GM23338 (cell line): ENCODE measurements around the gene FAM219A. TPM values are rescaled to one million over a fixed set of nuclear protein-coding genes. Genes with fewer than 3 reads are reported as not detected.

Experiments used
- ATAC-seq: fragments of 200-7000 bp; cut with Tn5 transposase; 3 replicates; pipeline ENCODE4 v1.9.1; 2020
- DNase-seq: peaks from one replicate; pipeline ENCODE4 v3.0.0-alpha.2; 2015; ENCODE audit warnings: low spot score
- H2AFZ ChIP-seq: fragments of 200-600 bp; sonication (generic); 2 replicates; pipeline ENCODE4 v1.8.0; 2016; ENCODE audit warnings: antibody characterized with exemption, mild to moderate bottlenecking, moderate library complexity
- H3F3A ChIP-seq: fragments of 200-600 bp; sonication (generic); replicated peaks from 2 replicates; pipeline ENCODE4 v1.8.0; 2017; ENCODE audit warnings: antibody characterized with exemption, mixed run types, low read depth
- H3K27ac ChIP-seq: fragments of 200-600 bp; sonication (generic); 2 replicates; pipeline ENCODE4 v1.6.1; 2016; ENCODE audit warnings: low read depth
- H3K27me3 ChIP-seq: fragments of 200-600 bp; sonication (generic); 2 replicates; pipeline ENCODE4 v1.8.0; 2016; ENCODE audit warnings: mild to moderate bottlenecking, mixed run types, moderate library complexity; ENCODE audit not compliant: insufficient read depth
- H3K36me3 ChIP-seq: fragments of 200-600 bp; sonication (generic); 2 replicates; pipeline ENCODE4 v1.8.0; 2016; ENCODE audit warnings: mild to moderate bottlenecking; ENCODE audit not compliant: insufficient read depth
- H3K4me1 ChIP-seq: fragments of 200-600 bp; sonication (generic); 2 replicates; pipeline ENCODE4 v1.8.0; 2016; ENCODE audit warnings: mild to moderate bottlenecking, moderate library complexity; ENCODE audit not compliant: insufficient read depth
- H3K4me2 ChIP-seq: fragments of 200-600 bp; sonication (generic); 2 replicates; pipeline ENCODE4 v1.7.1; 2017; ENCODE audit warnings: mixed run types
- H3K4me3 ChIP-seq: fragments of 200-600 bp; sonication (generic); 2 replicates; pipeline ENCODE4 v1.6.1; 2016; ENCODE audit warnings: mixed run types
- H3K79me2 ChIP-seq: fragments of 200-600 bp; sonication (generic); replicated peaks from 2 replicates; pipeline ENCODE4 v1.8.0; 2017; ENCODE audit warnings: mild to moderate bottlenecking; ENCODE audit not compliant: insufficient read depth
- H3K9me2 ChIP-seq: fragments of 200-600 bp; sonication (generic); 2 replicates; pipeline ENCODE4 v1.8.0; 2017; ENCODE audit not compliant: insufficient read depth
- H4K20me1 ChIP-seq: fragments of 200-600 bp; sonication (generic); replicated peaks from 2 replicates; pipeline ENCODE4 v1.8.0; 2017; ENCODE audit warnings: mild to moderate bottlenecking; ENCODE audit not compliant: insufficient read depth
- H3K27ac Mint-ChIP-seq: 2 replicates; pipeline ENCODE4 v1.8.0; 2020; ENCODE audit warnings: inconsistent platforms, mild to moderate bottlenecking, moderate library complexity, mixed read lengths
- H3K27me3 Mint-ChIP-seq: 3 replicates; pipeline ENCODE4 v1.8.0; 2022; ENCODE audit warnings: low read depth, mild to moderate bottlenecking, moderate library complexity, mixed read lengths, inconsistent platforms; ENCODE audit not compliant: insufficient read depth, poor library complexity
- H3K36me3 Mint-ChIP-seq: 3 replicates; pipeline ENCODE4 v1.8.0; 2021; ENCODE audit warnings: low read depth, mild to moderate bottlenecking, inconsistent platforms, moderate library complexity, mixed read lengths
- H3K4me1 Mint-ChIP-seq: 3 replicates; pipeline ENCODE4 v1.8.0; 2020; ENCODE audit warnings: mild to moderate bottlenecking, inconsistent platforms, mixed read lengths
- H3K4me3 Mint-ChIP-seq: 3 replicates; pipeline ENCODE4 v1.8.0; 2021; ENCODE audit warnings: moderate library complexity, mild to moderate bottlenecking, inconsistent platforms, mixed read lengths
- H3K9me3 Mint-ChIP-seq: 3 replicates; pipeline ENCODE4 v1.8.0; 2020; ENCODE audit warnings: moderate library complexity, mild to moderate bottlenecking, inconsistent platforms, mixed read lengths
- CREB1 ChIP-seq: fragments of 250-450 bp; sonication (Bioruptor Pico); IDR thresholded peaks from 2 replicates; pipeline ENCODE4 v1.5.0; 2020; ENCODE audit warnings: low read depth, mild to moderate bottlenecking, moderate library complexity
- EZH2 ChIP-seq: fragments of 200-600 bp; sonication (generic); IDR thresholded peaks from one replicate; pipeline ENCODE4 v1.8.0; 2017; ENCODE audit warnings: antibody characterized with exemption, mild to moderate bottlenecking, low read depth; ENCODE audit not compliant: unreplicated experiment
- EZH2phosphoT487 ChIP-seq: fragments of 200-600 bp; sonication (generic); IDR thresholded peaks from one replicate; pipeline ENCODE4 v1.8.1; 2018; ENCODE audit warnings: antibody characterized with exemption; ENCODE audit not compliant: unreplicated experiment
- JUNB ChIP-seq: IDR thresholded peaks from one replicate; pipeline ENCODE4 v1.6.1; 2016; ENCODE audit warnings: antibody characterized with exemption; ENCODE audit not compliant: unreplicated experiment
- NANOG ChIP-seq: IDR thresholded peaks from 2 replicates; pipeline ENCODE4 v1.6.1; 2016; ENCODE audit warnings: antibody characterized with exemption, borderline replicate concordance
- POLR2AphosphoS5 ChIP-seq: IDR thresholded peaks from 2 replicates; pipeline ENCODE4 v1.6.1; 2016; ENCODE audit warnings: antibody characterized with exemption, low read depth
- STAT1 ChIP-seq: IDR thresholded peaks from one replicate; pipeline ENCODE4 v1.6.1; 2016; ENCODE audit warnings: antibody characterized with exemption; ENCODE audit not compliant: unreplicated experiment
- ZNF114 ChIP-seq: fragments of 250-450 bp; sonication (Bioruptor Pico); IDR thresholded peaks from 2 replicates; pipeline ENCODE4 v1.5.0; 2020; ENCODE audit warnings: mild to moderate bottlenecking, moderate library complexity
- ZNF331 ChIP-seq: fragments of 250-450 bp; sonication (Bioruptor Pico); IDR thresholded peaks from 2 replicates; pipeline ENCODE4 v1.5.0; 2020; ENCODE audit warnings: low read depth, mild to moderate bottlenecking, moderate library complexity
- polyA plus RNA-seq: library from polyadenylated mRNA; unstranded; fragments of >200 nt; fragmentation: Nextera tagmentation; extraction: Ambion mirVana; gene quantifications from 2 replicates; pipeline ENCODE4 v1.2.1, GENCODE V29; 2016
- total RNA-seq: library from RNA; depleted of rRNA; stranded (reverse); fragments of >200 nt; shearing (Covaris generic); gene quantifications from 2 replicates; pipeline ENCODE4 v1.2.3, GENCODE V29; 2014
- TF ChIP-seq, protein P1 (sequence below): IDR thresholded peaks from 2 replicates; pipeline ENCODE4 v1.6.1; 2016; ENCODE audit warnings: antibody characterized with exemption
- TF ChIP-seq, protein P2 (sequence below): IDR thresholded peaks from one replicate; pipeline ENCODE4 v1.6.1; 2018; ENCODE audit warnings: antibody characterized with exemption; ENCODE audit not compliant: unreplicated experiment
- TF ChIP-seq, protein P3 (sequence below): fragments of 250-450 bp; sonication (Bioruptor Pico); IDR thresholded peaks from 2 replicates; pipeline ENCODE4 v1.5.0; 2020; ENCODE audit warnings: mild to moderate bottlenecking, moderate library complexity
- TF ChIP-seq, protein P4 (sequence below), 2 experiments: fragments of 200-600 bp in 1 of 2; sonication (generic) in 1 of 2; conservative IDR thresholded peaks; 2 replicates each; pipeline versions ENCODE4 v1.5.1 to v1.6.1; 2016 to 2017; ENCODE audit warnings: antibody characterized with exemption in 2 of 2, low read depth in 2 of 2, mild to moderate bottlenecking in 2 of 2, moderate library complexity in 1 of 2

Gene FAM219A
- total and polyA plus RNA-seq, 2 experiments from 2014 or later, result 3.8 to 7.2 TPM

DNA sequence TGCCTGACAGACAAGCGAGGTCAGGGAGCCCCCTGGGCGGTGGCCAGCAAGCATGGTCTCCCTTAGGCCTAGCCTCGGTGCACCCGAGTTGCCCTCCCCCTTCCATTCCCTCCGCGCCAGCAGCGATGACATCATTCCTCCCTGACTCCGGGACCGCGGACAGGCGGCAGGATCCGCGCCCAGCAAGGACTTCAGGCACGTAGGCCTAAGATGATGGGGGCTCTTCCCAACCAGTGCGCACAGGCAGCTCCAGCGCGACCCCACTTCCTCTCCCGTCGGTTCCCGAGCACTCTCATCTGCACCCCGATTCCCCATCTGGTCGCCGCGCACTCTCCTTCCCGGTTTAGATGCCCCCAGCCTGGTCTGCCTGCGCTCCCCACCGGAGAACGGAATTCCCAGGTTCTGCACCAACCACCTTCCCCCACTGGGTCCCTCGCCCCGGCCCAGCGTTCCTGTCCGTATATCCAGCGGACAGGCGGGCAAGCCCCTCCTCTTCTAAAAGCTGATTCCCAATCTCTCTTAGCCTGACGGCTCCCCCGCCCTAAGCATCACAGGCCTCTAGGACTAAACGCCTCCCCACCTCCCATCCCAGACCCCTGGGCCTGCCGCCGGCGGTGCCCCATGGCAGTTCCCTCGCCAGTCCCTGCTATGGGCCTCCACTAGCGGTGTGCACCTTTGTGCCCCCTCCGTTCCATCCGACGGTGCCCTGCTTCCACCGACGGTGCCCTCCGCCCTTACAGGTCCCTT is 931 bp downstream of the FAM219A start:
- Mint-ChIP-seq H3K4me1 (peaks cover 27% of the 10 kb centered on the region), H3K27ac (no peak overlapping the region), H3K4me3 (peak overlapping the region; percentile 92), H3K27me3 (peaks cover 28% of the 10 kb centered on the region), H3K9me3 (no peaks in the 10 kb centered on the region), H3K36me3 (no peaks in the 10 kb centered on the region)
- Histone ChIP-seq H2AFZ (peak overlapping the region; percentile 94), H3K79me2 (peaks cover 14% of the 10 kb centered on the region; the same call in 1 of the 2 replicates), H3K27ac (no peak overlapping the region), H3K36me3 (no peaks in the 10 kb centered on the region), H3F3A (0 out of 2 replicates have a peak, but pooled peaks cover 5% of the 10 kb centered on the region), H3K4me3 (peak overlapping the region; percentile 88), H3K27me3 (peaks cover 21% of the 10 kb centered on the region), H3K4me1 (peaks cover 7% of the 10 kb centered on the region), H3K9me2 (no peaks in the 10 kb centered on the region; the same call in 1 of the 2 replicates), H4K20me1 (peaks cover 2% of the 10 kb centered on the region; the same call in 1 of the 2 replicates), H3K4me2 (peak overlapping the region; percentile 96)
- TF ChIP-seq STAT1, result no peak
- TF ChIP-seq, protein P1, sequence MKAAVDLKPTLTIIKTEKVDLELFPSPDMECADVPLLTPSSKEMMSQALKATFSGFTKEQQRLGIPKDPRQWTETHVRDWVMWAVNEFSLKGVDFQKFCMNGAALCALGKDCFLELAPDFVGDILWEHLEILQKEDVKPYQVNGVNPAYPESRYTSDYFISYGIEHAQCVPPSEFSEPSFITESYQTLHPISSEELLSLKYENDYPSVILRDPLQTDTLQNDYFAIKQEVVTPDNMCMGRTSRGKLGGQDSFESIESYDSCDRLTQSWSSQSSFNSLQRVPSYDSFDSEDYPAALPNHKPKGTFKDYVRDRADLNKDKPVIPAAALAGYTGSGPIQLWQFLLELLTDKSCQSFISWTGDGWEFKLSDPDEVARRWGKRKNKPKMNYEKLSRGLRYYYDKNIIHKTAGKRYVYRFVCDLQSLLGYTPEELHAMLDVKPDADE, result no peak
- TF ChIP-seq ZNF114 (CRISPR knock-in tag), result no peak
- no peak for TF ChIP-seq JUNB
- TF ChIP-seq, protein P2, sequence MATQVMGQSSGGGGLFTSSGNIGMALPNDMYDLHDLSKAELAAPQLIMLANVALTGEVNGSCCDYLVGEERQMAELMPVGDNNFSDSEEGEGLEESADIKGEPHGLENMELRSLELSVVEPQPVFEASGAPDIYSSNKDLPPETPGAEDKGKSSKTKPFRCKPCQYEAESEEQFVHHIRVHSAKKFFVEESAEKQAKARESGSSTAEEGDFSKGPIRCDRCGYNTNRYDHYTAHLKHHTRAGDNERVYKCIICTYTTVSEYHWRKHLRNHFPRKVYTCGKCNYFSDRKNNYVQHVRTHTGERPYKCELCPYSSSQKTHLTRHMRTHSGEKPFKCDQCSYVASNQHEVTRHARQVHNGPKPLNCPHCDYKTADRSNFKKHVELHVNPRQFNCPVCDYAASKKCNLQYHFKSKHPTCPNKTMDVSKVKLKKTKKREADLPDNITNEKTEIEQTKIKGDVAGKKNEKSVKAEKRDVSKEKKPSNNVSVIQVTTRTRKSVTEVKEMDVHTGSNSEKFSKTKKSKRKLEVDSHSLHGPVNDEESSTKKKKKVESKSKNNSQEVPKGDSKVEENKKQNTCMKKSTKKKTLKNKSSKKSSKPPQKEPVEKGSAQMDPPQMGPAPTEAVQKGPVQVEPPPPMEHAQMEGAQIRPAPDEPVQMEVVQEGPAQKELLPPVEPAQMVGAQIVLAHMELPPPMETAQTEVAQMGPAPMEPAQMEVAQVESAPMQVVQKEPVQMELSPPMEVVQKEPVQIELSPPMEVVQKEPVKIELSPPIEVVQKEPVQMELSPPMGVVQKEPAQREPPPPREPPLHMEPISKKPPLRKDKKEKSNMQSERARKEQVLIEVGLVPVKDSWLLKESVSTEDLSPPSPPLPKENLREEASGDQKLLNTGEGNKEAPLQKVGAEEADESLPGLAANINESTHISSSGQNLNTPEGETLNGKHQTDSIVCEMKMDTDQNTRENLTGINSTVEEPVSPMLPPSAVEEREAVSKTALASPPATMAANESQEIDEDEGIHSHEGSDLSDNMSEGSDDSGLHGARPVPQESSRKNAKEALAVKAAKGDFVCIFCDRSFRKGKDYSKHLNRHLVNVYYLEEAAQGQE, result no peak
- TF ChIP-seq, protein P3, sequence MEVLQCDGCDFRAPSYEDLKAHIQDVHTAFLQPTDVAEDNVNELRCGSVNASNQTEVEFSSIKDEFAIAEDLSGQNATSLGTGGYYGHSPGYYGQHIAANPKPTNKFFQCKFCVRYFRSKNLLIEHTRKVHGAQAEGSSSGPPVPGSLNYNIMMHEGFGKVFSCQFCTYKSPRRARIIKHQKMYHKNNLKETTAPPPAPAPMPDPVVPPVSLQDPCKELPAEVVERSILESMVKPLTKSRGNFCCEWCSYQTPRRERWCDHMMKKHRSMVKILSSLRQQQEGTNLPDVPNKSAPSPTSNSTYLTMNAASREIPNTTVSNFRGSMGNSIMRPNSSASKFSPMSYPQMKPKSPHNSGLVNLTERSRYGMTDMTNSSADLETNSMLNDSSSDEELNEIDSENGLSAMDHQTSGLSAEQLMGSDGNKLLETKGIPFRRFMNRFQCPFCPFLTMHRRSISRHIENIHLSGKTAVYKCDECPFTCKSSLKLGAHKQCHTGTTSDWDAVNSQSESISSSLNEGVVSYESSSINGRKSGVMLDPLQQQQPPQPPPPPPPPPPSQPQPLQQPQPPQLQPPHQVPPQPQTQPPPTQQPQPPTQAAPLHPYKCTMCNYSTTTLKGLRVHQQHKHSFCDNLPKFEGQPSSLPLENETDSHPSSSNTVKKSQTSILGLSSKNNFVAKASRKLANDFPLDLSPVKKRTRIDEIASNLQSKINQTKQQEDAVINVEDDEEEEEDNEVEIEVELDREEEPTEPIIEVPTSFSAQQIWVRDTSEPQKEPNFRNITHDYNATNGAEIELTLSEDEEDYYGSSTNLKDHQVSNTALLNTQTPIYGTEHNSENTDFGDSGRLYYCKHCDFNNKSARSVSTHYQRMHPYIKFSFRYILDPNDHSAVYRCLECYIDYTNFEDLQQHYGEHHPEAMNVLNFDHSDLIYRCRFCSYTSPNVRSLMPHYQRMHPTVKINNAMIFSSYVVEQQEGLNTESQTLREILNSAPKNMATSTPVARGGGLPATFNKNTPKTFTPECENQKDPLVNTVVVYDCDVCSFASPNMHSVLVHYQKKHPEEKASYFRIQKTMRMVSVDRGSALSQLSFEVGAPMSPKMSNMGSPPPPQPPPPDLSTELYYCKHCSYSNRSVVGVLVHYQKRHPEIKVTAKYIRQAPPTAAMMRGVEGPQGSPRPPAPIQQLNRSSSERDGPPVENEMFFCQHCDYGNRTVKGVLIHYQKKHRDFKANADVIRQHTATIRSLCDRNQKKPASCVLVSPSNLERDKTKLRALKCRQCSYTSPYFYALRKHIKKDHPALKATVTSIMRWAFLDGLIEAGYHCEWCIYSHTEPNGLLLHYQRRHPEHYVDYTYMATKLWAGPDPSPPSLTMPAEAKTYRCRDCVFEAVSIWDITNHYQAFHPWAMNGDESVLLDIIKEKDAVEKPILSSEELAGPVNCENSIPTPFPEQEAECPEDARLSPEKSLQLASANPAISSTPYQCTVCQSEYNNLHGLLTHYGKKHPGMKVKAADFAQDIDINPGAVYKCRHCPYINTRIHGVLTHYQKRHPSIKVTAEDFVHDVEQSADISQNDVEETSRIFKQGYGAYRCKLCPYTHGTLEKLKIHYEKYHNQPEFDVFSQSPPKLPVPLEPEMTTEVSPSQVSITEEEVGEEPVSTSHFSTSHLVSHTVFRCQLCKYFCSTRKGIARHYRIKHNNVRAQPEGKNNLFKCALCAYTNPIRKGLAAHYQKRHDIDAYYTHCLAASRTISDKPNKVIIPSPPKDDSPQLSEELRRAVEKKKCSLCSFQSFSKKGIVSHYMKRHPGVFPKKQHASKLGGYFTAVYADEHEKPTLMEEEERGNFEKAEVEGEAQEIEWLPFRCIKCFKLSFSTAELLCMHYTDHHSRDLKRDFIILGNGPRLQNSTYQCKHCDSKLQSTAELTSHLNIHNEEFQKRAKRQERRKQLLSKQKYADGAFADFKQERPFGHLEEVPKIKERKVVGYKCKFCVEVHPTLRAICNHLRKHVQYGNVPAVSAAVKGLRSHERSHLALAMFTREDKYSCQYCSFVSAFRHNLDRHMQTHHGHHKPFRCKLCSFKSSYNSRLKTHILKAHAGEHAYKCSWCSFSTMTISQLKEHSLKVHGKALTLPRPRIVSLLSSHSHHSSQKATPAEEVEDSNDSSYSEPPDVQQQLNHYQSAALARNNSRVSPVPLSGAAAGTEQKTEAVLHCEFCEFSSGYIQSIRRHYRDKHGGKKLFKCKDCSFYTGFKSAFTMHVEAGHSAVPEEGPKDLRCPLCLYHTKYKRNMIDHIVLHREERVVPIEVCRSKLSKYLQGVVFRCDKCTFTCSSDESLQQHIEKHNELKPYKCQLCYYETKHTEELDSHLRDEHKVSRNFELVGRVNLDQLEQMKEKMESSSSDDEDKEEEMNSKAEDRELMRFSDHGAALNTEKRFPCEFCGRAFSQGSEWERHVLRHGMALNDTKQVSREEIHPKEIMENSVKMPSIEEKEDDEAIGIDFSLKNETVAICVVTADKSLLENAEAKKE (CRISPR knock-in tag), result no peak
- no peak for TF ChIP-seq EZH2
- no peak for TF ChIP-seq EZH2phosphoT487
- TF ChIP-seq POLR2AphosphoS5, result no peak
- TF ChIP-seq ZNF331 (CRISPR knock-in tag), result no peak
- no peak for TF ChIP-seq NANOG
- no peak for TF ChIP-seq CREB1 (CRISPR knock-in tag)
- TF ChIP-seq, protein P4, sequence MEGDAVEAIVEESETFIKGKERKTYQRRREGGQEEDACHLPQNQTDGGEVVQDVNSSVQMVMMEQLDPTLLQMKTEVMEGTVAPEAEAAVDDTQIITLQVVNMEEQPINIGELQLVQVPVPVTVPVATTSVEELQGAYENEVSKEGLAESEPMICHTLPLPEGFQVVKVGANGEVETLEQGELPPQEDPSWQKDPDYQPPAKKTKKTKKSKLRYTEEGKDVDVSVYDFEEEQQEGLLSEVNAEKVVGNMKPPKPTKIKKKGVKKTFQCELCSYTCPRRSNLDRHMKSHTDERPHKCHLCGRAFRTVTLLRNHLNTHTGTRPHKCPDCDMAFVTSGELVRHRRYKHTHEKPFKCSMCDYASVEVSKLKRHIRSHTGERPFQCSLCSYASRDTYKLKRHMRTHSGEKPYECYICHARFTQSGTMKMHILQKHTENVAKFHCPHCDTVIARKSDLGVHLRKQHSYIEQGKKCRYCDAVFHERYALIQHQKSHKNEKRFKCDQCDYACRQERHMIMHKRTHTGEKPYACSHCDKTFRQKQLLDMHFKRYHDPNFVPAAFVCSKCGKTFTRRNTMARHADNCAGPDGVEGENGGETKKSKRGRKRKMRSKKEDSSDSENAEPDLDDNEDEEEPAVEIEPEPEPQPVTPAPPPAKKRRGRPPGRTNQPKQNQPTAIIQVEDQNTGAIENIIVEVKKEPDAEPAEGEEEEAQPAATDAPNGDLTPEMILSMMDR (conservative IDR thresholded peaks at IDR 0.05; ENCODE audit: low read depth in 2 of 2), result no peak
- peak; percentile 80 for DNase-seq
- peak; percentile 45 for ATAC-seq
